T47D (cell line): Measurements from ENCODE around the gene NPEPL1.

Experiments
- DNase-seq, 2 experiments: peaks; one replicate each; pipeline versions ENCODE4 v3.0.0 to v3.0.0-alpha.2; 2011 to 2012; ENCODE audit warnings: low read depth in 1 of 2, low spot score in 1 of 2
- JUND ChIP-seq: IDR thresholded peaks from 2 replicates; pipeline ENCODE4 v1.6.1; 2012; ENCODE audit warnings: low read depth
- in situ Hi-C: cut with HindIII; loops from 2 replicates; pipeline ENCODE4 v1.10.0; 2016; ENCODE audit warnings: low sequenced_read_pairs, low pct_unique_long_range_greater_than_20kb

Gene NPEPL1

GRCh38 chr20:58712151-58712791 lies 19.7 kb downstream of the NPEPL1 start:
- in situ Hi-C loops, result no loop called here
- DNase-seq, result no peak
- no peak for TF ChIP-seq JUND

- in situ Hi-C loops, result no loop called here
- DNase-seq, result no peak
- TF ChIP-seq JUND, result no peak
Measured at GRCh38 chr20:58712806-58713731, 20.5 kb downstream of the NPEPL1 start.

GRCh38 chr20:58713801-58714339 lies 21.3 kb downstream of the NPEPL1 start:
- in situ Hi-C loops, result no loop called here

GRCh38 chr20:58714340-58714922 lies 21.8 kb downstream of the NPEPL1 start:
- no peak for DNase-seq
- no peak for TF ChIP-seq JUND
- in situ Hi-C loops, result no loop called here

More at GRCh38 chr20:58713801-58714339, 21.3 kb downstream of the NPEPL1 start:
- no peak for DNase-seq
- no peak for TF ChIP-seq JUND

GRCh38 chr20:58714923-58715351 lies 22.3 kb downstream of the NPEPL1 start:
- no peak for TF ChIP-seq JUND
- DNase-seq, result no peak
- in situ Hi-C loops, result no loop called here

- DNase-seq, result no peak
- TF ChIP-seq JUND, result no peak
- in situ Hi-C loops, result no loop called here
Measured at GRCh38 chr20:58715391-58715800, 22.8 kb downstream of the NPEPL1 start.

GRCh38 chr20:58715801-58716475 lies 23.3 kb downstream of the NPEPL1 start:
- no peak for TF ChIP-seq JUND
- in situ Hi-C loops, result no loop called here
- DNase-seq, result no peak

- no peak for TF ChIP-seq JUND
- no peak for DNase-seq
- in situ Hi-C loops, result no loop called here
Measured at GRCh38 chr20:58716476-58717277, 24.1 kb downstream of the NPEPL1 start.

- DNase-seq, result no peak
- TF ChIP-seq JUND, result no peak
Measured at GRCh38 chr20:58717278-58718091, 24.9 kb downstream of the NPEPL1 start.

GRCh38 chr20:58718121-58718563 lies 25.5 kb downstream of the NPEPL1 start:
- in situ Hi-C loops, result no loop called here
- no peak for TF ChIP-seq JUND
- no peak for DNase-seq

More at GRCh38 chr20:58717278-58718091, 24.9 kb downstream of the NPEPL1 start:
- in situ Hi-C loops, result no loop called here

GRCh38 chr20:58718729-58719128 lies 26.1 kb downstream of the NPEPL1 start:
- TF ChIP-seq JUND, result no peak
- in situ Hi-C loops, result no loop called here
- DNase-seq, result no peak
